Measurements from ENCODE around the gene DPP3. TPM values are rescaled to one million over a fixed set of nuclear protein-coding genes. Genes with fewer than 3 reads are reported as not detected.
"Not testable (repeated sequence)": the region's sequence is repeated elsewhere in the genome, so short reads cannot be mapped to it uniquely, and the experiment has no call there.

Gene DPP3
- total and polyA plus RNA-seq, 2 of the 4 experiments (the other 2 are of a cell fraction): 51.8 to 66.3 TPM

- TF ChIP-seq CEBPB (IDR thresholded peaks at IDR 0.05; ENCODE audit: low read depth, low read length) (no peak), ELK1 (IDR thresholded peaks at IDR 0.05; ENCODE audit: borderline replicate concordance, low read depth, low read length) (no peak), SMC3 (IDR thresholded peaks at IDR 0.05; ENCODE audit: low read depth, low read length) (no peak)
- TF ChIP-seq, protein P1, sequence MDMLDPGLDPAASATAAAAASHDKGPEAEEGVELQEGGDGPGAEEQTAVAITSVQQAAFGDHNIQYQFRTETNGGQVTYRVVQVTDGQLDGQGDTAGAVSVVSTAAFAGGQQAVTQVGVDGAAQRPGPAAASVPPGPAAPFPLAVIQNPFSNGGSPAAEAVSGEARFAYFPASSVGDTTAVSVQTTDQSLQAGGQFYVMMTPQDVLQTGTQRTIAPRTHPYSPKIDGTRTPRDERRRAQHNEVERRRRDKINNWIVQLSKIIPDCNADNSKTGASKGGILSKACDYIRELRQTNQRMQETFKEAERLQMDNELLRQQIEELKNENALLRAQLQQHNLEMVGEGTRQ (IDR thresholded peaks at IDR 0.05; ENCODE audit: low read depth, low read length): peak; percentile 62
These were observed at the start of gene DPP3 (continued) for GRCh38 chr11:66480117-66480938.

DNA sequence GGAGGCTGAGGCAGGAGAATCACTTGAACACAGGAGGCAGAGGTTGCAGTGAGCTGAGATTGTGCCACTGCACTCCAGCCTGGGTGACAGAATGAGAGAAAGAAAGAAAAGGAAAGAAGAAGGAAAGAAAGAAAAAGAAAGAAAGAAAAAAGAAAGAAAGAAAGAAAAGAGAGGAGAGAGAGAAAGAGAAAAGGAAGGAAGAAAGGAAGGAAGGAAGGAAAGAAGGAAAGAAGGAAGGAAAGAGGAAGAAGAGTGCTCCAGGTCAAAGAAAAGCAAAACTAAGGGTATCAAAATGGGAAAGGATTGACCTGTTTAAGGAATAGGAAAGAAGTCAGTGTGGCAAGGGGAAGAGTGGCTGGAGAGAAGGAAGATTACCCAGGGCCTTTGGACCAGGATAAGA lies 48.9 kb upstream of the DPP3 start:
- H2BK20ac ChIP-seq (ENCODE audit: low read depth, low read length); dilution Hi-C loops (cut with HindIII; ENCODE audit: low sequenced_read_pairs, unreplicated experiment); H2AK9ac ChIP-seq (replicated peaks; ENCODE audit: low read depth, low read length, poor library complexity); H3K36me3 ChIP-seq (ENCODE audit: control insufficient read depth, insufficient read depth, low read length); BruUV-seq (replicated peaks); H3K4me3 ChIP-seq (ENCODE audit: insufficient read depth, low read depth, low read length); H4K8ac ChIP-seq (ENCODE audit: low read depth in 2 of 2, low read length in 2 of 2); DNase-seq; H3K79me1 ChIP-seq (ENCODE audit: low read depth in 1 of 2, low read length in 2 of 2); H2BK5ac ChIP-seq (ENCODE audit: low read depth, low read length, poor library complexity, severe bottlenecking); H4K5ac ChIP-seq (ENCODE audit: low read depth, low read length); ATAC-seq (ENCODE audit: low read depth); H2AK5ac ChIP-seq (ENCODE audit: low read depth, low read length); H2BK15ac ChIP-seq (ENCODE audit: low read depth, low read length); H3K27me3 ChIP-seq (ENCODE audit: control insufficient read depth, insufficient read depth, low read length); H2BK120ac ChIP-seq (ENCODE audit: low read depth, low read length); POLR2A ChIA-PET (ENCODE audit: unreplicated experiment); H3K27ac ChIP-seq (ENCODE audit: insufficient read depth, low read length); H3K4ac ChIP-seq (ENCODE audit: low read depth, low read length); H3K23ac ChIP-seq (ENCODE audit: low read depth, low read length); H3K9me1 ChIP-seq (ENCODE audit: insufficient read depth, low read length); H3K56ac ChIP-seq (ENCODE audit: extremely low read depth, insufficient read depth, low read length); H3K9ac ChIP-seq (ENCODE audit: low read depth, low read length); H3K4me1 ChIP-seq (ENCODE audit: control insufficient read depth, insufficient read depth, low read length); H4K20me1 ChIP-seq (ENCODE audit: insufficient read depth, low read length); H4K91ac ChIP-seq (ENCODE audit: insufficient read depth, low read depth, low read length); H3K9me3 ChIP-seq (ENCODE audit: control insufficient read depth, insufficient read depth, low read length); H2AFZ ChIP-seq (replicated peaks; ENCODE audit: low read length, poor library complexity); H3K4me2 ChIP-seq (ENCODE audit: low read depth, low read length); in situ Hi-C loops (cut with MboI; ENCODE audit: low sequenced_read_pairs); CTCF ChIA-PET; H3K18ac ChIP-seq (ENCODE audit: low read depth, low read length); H3K14ac ChIP-seq (replicated peaks; ENCODE audit: low read depth, low read length): not testable (repeated sequence)
- intact Hi-C loops (cut with micrococcal nuclease): loop anchor here (5.0 kb wide), 1 partner anchor 44 kb away; no protein-coding TSS in a partner anchor

All from IMR-90 (cell line).